ENCODE measurements around the gene ETV3.

ETV3 gene

GRCh38 chr1:157139052-157139715 lies 989 bp upstream of the ETV3 start:
- DNase-seq (ENCODE audit: low read depth in 2 of 2): no peak

- no peak for DNase-seq (ENCODE audit: low read depth in 2 of 2)
These were observed 581 bp downstream of the ETV3 start for GRCh38 chr1:157137408-157138219.

GRCh38 chr1:157137046-157137407 lies 1.2 kb downstream of the ETV3 start:
- DNase-seq (ENCODE audit: low read depth in 2 of 2): no peak

- no peak for DNase-seq (ENCODE audit: low read depth in 2 of 2)
These were observed 2.1 kb downstream of the ETV3 start for GRCh38 chr1:157136133-157136532.

GRCh38 chr1:157135646-157136045 lies 2.5 kb downstream of the ETV3 start:
- DNase-seq (ENCODE audit: low read depth in 2 of 2): no peak

- DNase-seq (ENCODE audit: low read depth in 2 of 2): no peak
These were observed 3.1 kb downstream of the ETV3 start for GRCh38 chr1:157135070-157135469.

- no peak for DNase-seq (ENCODE audit: low read depth in 2 of 2)
These were observed 3.8 kb downstream of the ETV3 start for GRCh38 chr1:157134442-157134841.

GRCh38 chr1:157133426-157133825 lies 4.8 kb downstream of the ETV3 start:
- DNase-seq (ENCODE audit: low read depth in 2 of 2): no peak

GRCh38 chr1:157132616-157133167 lies 5.5 kb downstream of the ETV3 start:
- no peak for DNase-seq (ENCODE audit: low read depth in 2 of 2)

GRCh38 chr1:157132111-157132510 lies 6.1 kb downstream of the ETV3 start:
- no peak for DNase-seq (ENCODE audit: low read depth in 2 of 2)

GRCh38 chr1:157131281-157131680 lies 6.9 kb downstream of the ETV3 start:
- no peak for DNase-seq (ENCODE audit: low read depth in 2 of 2)

GRCh38 chr1:157124855-157125254 lies 13.3 kb downstream of the ETV3 start:
- DNase-seq (ENCODE audit: low read depth in 2 of 2): no peak

- no peak for DNase-seq (ENCODE audit: low read depth in 2 of 2)
These were observed 18.7 kb downstream of the ETV3 start for GRCh38 chr1:157119448-157119847.

GRCh38 chr1:157119008-157119407 lies 19.2 kb downstream of the ETV3 start:
- no peak for DNase-seq (ENCODE audit: low read depth in 2 of 2)

GRCh38 chr1:157117527-157118057 lies 20.6 kb downstream of the ETV3 start:
- DNase-seq (ENCODE audit: low read depth in 2 of 2): no peak

GRCh38 chr1:157116737-157117103 lies 21.5 kb downstream of the ETV3 start:
- DNase-seq (ENCODE audit: low read depth in 2 of 2): no peak

- no peak for DNase-seq (ENCODE audit: low read depth in 2 of 2)
These were observed 22.1 kb downstream of the ETV3 start for GRCh38 chr1:157115851-157116736.

- DNase-seq (ENCODE audit: low read depth in 2 of 2): no peak
These were observed 22.8 kb downstream of the ETV3 start for GRCh38 chr1:157115429-157115838.

- no peak for DNase-seq (ENCODE audit: low read depth in 2 of 2)
These were observed 23.7 kb downstream of the ETV3 start for GRCh38 chr1:157114183-157115121.

GRCh38 chr1:157113631-157114030 lies 24.6 kb downstream of the ETV3 start:
- no peak for DNase-seq (ENCODE audit: low read depth in 2 of 2)

GRCh38 chr1:157113106-157113505 lies 25.1 kb downstream of the ETV3 start:
- DNase-seq (ENCODE audit: low read depth in 2 of 2): no peak

Data from activated CD4-positive, alpha-beta T cell treated with anti-CD3 and anti-CD28 coated beads for 24 hours (primary cell).